K562 (cell line): Measurements from ENCODE around the gene ANKRD49. TPM values are rescaled to one million over a fixed set of nuclear protein-coding genes. Genes with fewer than 3 reads are reported as not detected.

Source experiments
- CTBP1 ChIP-seq: fragments of 450-650 bp; IDR thresholded peaks from 2 replicates; pipeline ENCODE4 v1.6.1; 2016; ENCODE audit warnings: borderline replicate concordance
- EZH2 ChIP-seq: IDR thresholded peaks from 2 replicates; pipeline ENCODE4 v1.6.1; 2012; ENCODE audit warnings: low read depth, mild to moderate bottlenecking, inconsistent platforms, low read length, borderline replicate concordance
- FUS ChIP-seq: fragments of 200-400 bp; formaldehyde crosslinking; optimal IDR thresholded peaks from 2 replicates; pipeline ENCODE3; 2017; ENCODE audit warnings: low read depth, low read length
- HIVEP1 ChIP-seq: fragments of 250-450 bp; sonication (Bioruptor Pico); IDR thresholded peaks from 2 replicates; pipeline ENCODE4 v1.4.0; 2020; ENCODE audit warnings: mild to moderate bottlenecking
- HNRNPK ChIP-seq: fragments of 200-400 bp; formaldehyde crosslinking; IDR thresholded peaks from one replicate; pipeline ENCODE4 v1.6.1; 2018; ENCODE audit warnings: mild to moderate bottlenecking, low read depth, low read length; ENCODE audit not compliant: poor library complexity, severe bottlenecking
- MAFF ChIP-seq: IDR thresholded peaks from 2 replicates; pipeline ENCODE4 v1.6.1; 2012; ENCODE audit warnings: low read length, improper control_type of control experiment
- NFATC3 ChIP-seq: fragments of 450-650 bp; IDR thresholded peaks from 2 replicates; pipeline ENCODE4 v1.6.1; 2017; ENCODE audit warnings: mild to moderate bottlenecking
- ZNF3 ChIP-seq: fragments of 250-450 bp; sonication (Bioruptor Pico); IDR thresholded peaks from 2 replicates; pipeline ENCODE4 v1.5.0; 2021; ENCODE audit warnings: mild to moderate bottlenecking, moderate library complexity
- ZNF695 ChIP-seq: fragments of 450-650 bp; formaldehyde crosslinking; IDR thresholded peaks from 2 replicates; pipeline ENCODE4 v1.4.0; 2020; ENCODE audit warnings: mild to moderate bottlenecking, moderate library complexity
- ZNF696 ChIP-seq: fragments of 250-450 bp; sonication (Bioruptor Pico); conservative IDR thresholded peaks from 2 replicates; pipeline ENCODE4 v1.4.0; 2020; ENCODE audit warnings: mild to moderate bottlenecking, moderate library complexity
- ZNF707 ChIP-seq: fragments of 250-450 bp; sonication (Bioruptor Pico); conservative IDR thresholded peaks from 2 replicates; pipeline ENCODE4 v1.8.0; 2022; ENCODE audit warnings: inconsistent platforms, mild to moderate bottlenecking, moderate library complexity
- polyA plus RNA-seq, 8 experiments: library from polyadenylated mRNA; depleted of rRNA in 4 of 8; stranded (reverse) in 5 of 8; unstranded in 3 of 8; fragments of >200 nt; fragmentation: Nextera tagmentation in 2 of 8; fragmentation: Illumina TruSeq in 1 of 8; extraction: Ambion mirVana in 2 of 8; extraction: Trizol in 1 of 8; gene quantifications; 2 replicates each; pipeline versions ENCODE4 v1.2.1 to v1.2.3, GENCODE V29; 2011 to 2014; ENCODE audit warnings: inconsistent platforms in 1 of 8, missing spikeins in 1 of 8
- total RNA-seq, 7 experiments: library from RNA; depleted of rRNA in 6 of 7; stranded (reverse); fragments of >200 nt in 6 of 7; fragmentation: Illumina TruSeq in 2 of 7; extraction: Trizol in 2 of 7; gene quantifications; 2 replicates each; pipeline versions ENCODE4 v1.2.1 to v1.2.3, GENCODE V29; 2011 to 2021; ENCODE audit warnings: low replicate concordance in 1 of 7
- TF ChIP-seq, protein P1 (sequence below): IDR thresholded peaks from 3 replicates; pipeline ENCODE4 v1.6.1; 2011; ENCODE audit warnings: borderline replicate concordance, mild to moderate bottlenecking; ENCODE audit not compliant: insufficient read length, insufficient read depth
- TF ChIP-seq, protein P2 (sequence below): fragments of 150-350 bp; conservative IDR thresholded peaks from 2 replicates; pipeline ENCODE4 v1.6.1; 2014; ENCODE audit warnings: low read length
- TF ChIP-seq, protein P3 (sequence below): sonication (generic); formaldehyde crosslinking; IDR thresholded peaks from 2 replicates; pipeline ENCODE4 v1.8.1; 2023; ENCODE audit warnings: mild to moderate bottlenecking, missing genetic modification reagents
- TF ChIP-seq, protein P4 (sequence below), 2 experiments: fragments of 450-650 bp; conservative IDR thresholded peaks; 2 replicates each; pipeline ENCODE4 v1.6.1; 2017; ENCODE audit warnings: mild to moderate bottlenecking in 2 of 2, moderate library complexity in 2 of 2
- TF ChIP-seq, protein P5 (sequence below), 3 experiments: IDR thresholded peaks in 2 of 3; conservative IDR thresholded peaks in 1 of 3; 2 replicates each; pipeline ENCODE4 v1.5.1; 2011 to 2012; ENCODE audit warnings: low read length in 3 of 3, mild to moderate bottlenecking in 3 of 3, control low read depth in 2 of 3, improper control_type of control experiment in 1 of 3, inconsistent platforms in 1 of 3, low read depth in 1 of 3, mixed read lengths in 1 of 3, moderate library complexity in 1 of 3; ENCODE audit not compliant: insufficient read depth in 2 of 3

ANKRD49 gene
- total and polyA plus RNA-seq, 9 of the 15 experiments (the other 6 are each of a cell fraction or from before 2014, with no cell fraction given), result 13.4 to 43.5 (median 30.6) TPM

DNA sequence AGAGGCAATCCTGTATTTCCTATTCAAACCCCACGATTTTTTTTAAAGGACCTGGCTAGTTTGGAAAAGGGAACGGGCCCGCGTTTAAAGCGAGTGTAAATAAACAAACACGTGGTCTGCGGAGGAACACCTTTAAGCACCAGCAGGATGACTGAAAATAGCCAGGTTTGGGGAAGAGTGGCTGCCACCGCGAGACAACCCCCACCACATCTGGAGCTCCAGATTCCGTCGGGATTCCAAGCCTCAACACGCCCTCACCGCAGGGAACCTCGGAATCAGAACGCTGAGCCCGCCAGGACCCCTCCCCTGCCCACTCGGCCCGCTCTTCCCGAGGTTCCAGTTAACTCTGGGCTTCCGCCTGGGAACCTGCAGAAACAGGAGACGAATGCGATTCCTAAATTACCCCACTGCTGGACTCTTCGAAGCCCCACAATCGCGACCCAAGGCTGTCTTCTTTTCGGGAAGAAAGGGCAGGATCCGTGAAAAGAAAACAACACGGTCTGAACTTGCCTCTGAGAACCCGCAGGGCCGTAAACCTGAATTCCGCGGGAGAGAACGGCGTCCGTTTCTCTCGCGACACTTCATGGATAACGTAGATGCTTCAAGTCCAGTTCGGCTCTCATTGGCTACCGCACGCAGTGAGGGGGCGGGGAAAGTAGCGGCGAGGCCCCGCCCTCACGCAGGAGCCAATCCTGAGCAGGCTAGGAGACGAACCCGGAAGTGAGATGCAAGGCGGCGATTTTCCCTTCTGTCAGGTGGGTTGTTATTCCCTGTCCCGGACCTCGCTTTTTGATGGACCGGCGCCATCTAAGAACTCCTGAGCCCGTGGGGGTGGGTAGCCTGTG lies at the start of gene ANKRD49, which contains the start of gene MRE11 (continued):
- TF ChIP-seq, protein P1, sequence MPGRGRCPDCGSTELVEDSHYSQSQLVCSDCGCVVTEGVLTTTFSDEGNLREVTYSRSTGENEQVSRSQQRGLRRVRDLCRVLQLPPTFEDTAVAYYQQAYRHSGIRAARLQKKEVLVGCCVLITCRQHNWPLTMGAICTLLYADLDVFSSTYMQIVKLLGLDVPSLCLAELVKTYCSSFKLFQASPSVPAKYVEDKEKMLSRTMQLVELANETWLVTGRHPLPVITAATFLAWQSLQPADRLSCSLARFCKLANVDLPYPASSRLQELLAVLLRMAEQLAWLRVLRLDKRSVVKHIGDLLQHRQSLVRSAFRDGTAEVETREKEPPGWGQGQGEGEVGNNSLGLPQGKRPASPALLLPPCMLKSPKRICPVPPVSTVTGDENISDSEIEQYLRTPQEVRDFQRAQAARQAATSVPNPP, result no peak
- TF ChIP-seq ZNF695 (CRISPR knock-in tag) (no peak), NFATC3 (no peak), MAFF (no peak), EZH2 (no peak), HNRNPK (no peak), HIVEP1 (CRISPR knock-in tag) (no peak), ZNF707 (CRISPR knock-in tag) (no peak), FUS (no peak), ZNF696 (no peak), ZNF3 (no peak), CTBP1 (no peak; the same call in 1 of the 2 replicates)
- TF ChIP-seq, protein P2, sequence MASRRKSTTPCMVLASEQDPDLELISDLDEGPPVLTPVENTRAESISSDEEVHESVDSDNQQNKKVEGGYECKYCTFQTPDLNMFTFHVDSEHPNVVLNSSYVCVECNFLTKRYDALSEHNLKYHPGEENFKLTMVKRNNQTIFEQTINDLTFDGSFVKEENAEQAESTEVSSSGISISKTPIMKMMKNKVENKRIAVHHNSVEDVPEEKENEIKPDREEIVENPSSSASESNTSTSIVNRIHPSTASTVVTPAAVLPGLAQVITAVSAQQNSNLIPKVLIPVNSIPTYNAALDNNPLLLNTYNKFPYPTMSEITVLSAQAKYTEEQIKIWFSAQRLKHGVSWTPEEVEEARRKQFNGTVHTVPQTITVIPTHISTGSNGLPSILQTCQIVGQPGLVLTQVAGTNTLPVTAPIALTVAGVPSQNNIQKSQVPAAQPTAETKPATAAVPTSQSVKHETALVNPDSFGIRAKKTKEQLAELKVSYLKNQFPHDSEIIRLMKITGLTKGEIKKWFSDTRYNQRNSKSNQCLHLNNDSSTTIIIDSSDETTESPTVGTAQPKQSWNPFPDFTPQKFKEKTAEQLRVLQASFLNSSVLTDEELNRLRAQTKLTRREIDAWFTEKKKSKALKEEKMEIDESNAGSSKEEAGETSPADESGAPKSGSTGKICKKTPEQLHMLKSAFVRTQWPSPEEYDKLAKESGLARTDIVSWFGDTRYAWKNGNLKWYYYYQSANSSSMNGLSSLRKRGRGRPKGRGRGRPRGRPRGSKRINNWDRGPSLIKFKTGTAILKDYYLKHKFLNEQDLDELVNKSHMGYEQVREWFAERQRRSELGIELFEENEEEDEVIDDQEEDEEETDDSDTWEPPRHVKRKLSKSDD, result no peak
- TF ChIP-seq, protein P3, sequence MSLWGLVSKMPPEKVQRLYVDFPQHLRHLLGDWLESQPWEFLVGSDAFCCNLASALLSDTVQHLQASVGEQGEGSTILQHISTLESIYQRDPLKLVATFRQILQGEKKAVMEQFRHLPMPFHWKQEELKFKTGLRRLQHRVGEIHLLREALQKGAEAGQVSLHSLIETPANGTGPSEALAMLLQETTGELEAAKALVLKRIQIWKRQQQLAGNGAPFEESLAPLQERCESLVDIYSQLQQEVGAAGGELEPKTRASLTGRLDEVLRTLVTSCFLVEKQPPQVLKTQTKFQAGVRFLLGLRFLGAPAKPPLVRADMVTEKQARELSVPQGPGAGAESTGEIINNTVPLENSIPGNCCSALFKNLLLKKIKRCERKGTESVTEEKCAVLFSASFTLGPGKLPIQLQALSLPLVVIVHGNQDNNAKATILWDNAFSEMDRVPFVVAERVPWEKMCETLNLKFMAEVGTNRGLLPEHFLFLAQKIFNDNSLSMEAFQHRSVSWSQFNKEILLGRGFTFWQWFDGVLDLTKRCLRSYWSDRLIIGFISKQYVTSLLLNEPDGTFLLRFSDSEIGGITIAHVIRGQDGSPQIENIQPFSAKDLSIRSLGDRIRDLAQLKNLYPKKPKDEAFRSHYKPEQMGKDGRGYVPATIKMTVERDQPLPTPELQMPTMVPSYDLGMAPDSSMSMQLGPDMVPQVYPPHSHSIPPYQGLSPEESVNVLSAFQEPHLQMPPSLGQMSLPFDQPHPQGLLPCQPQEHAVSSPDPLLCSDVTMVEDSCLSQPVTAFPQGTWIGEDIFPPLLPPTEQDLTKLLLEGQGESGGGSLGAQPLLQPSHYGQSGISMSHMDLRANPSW, result no peak
- TF ChIP-seq, protein P4, sequence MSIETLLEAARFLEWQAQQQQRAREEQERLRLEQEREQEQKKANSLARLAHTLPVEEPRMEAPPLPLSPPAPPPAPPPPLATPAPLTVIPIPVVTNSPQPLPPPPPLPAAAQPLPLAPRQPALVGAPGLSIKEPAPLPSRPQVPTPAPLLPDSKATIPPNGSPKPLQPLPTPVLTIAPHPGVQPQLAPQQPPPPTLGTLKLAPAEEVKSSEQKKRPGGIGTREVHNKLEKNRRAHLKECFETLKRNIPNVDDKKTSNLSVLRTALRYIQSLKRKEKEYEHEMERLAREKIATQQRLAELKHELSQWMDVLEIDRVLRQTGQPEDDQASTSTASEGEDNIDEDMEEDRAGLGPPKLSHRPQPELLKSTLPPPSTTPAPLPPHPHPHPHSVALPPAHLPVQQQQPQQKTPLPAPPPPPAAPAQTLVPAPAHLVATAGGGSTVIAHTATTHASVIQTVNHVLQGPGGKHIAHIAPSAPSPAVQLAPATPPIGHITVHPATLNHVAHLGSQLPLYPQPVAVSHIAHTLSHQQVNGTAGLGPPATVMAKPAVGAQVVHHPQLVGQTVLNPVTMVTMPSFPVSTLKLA (conservative IDR thresholded peaks at IDR 0.05), result peak; percentile 97 to 98
- TF ChIP-seq, protein P5, sequence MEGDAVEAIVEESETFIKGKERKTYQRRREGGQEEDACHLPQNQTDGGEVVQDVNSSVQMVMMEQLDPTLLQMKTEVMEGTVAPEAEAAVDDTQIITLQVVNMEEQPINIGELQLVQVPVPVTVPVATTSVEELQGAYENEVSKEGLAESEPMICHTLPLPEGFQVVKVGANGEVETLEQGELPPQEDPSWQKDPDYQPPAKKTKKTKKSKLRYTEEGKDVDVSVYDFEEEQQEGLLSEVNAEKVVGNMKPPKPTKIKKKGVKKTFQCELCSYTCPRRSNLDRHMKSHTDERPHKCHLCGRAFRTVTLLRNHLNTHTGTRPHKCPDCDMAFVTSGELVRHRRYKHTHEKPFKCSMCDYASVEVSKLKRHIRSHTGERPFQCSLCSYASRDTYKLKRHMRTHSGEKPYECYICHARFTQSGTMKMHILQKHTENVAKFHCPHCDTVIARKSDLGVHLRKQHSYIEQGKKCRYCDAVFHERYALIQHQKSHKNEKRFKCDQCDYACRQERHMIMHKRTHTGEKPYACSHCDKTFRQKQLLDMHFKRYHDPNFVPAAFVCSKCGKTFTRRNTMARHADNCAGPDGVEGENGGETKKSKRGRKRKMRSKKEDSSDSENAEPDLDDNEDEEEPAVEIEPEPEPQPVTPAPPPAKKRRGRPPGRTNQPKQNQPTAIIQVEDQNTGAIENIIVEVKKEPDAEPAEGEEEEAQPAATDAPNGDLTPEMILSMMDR (IDR thresholded peaks at IDR 0.05 in 2 of 3, conservative IDR thresholded peaks at IDR 0.05 in 1 of 3; ENCODE audit: insufficient read depth in 2 of 3, low read depth in 1 of 3, low read length in 3 of 3), result no peak
